ENCODE data around the gene ZNF521.

The ZNF521 gene

DNA sequence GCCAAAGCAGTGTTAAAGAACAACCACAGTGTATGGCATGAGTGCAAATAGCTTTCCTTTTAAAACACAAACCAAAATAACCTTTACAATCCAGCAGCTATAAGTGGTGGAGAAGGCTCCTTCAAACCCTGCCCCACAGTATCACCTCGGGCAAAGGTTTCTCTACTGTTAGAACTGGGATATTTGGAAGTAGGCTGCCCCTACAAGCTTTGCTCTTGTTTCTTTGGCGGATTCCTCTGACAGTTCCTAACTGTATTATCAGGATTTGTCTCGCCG is 214.8 kb downstream of the ZNF521 start:
- no peaks in the 10 kb centered on the region for H3K4me1 ChIP-seq (ENCODE audit: insufficient read depth, insufficient read length)
- H3K9ac ChIP-seq (ENCODE audit: insufficient read length, low read depth): no peak overlapping the region
- no peak for DNase-seq (ENCODE audit: low read depth, low spot score)
- no peaks in the 10 kb centered on the region for H3K36me3 ChIP-seq (ENCODE audit: insufficient read depth, insufficient read length, low read length)
- H3K27me3 ChIP-seq (ENCODE audit: insufficient read depth, insufficient read length): no peaks in the 10 kb centered on the region
- no peak overlapping the region for H3K4me3 ChIP-seq (ENCODE audit: insufficient read length, low read depth)
- no peaks in the 10 kb centered on the region for H3K9me3 ChIP-seq (ENCODE audit: insufficient read depth, low read length)
- TF ChIP-seq YY1 (IDR thresholded peaks at IDR 0.05; ENCODE audit: insufficient read depth, insufficient read length) (no peak), ZNF274 (IDR thresholded peaks at IDR 0.05; ENCODE audit: low read depth, low read length) (no peak), SUZ12 (IDR thresholded peaks at IDR 0.05; ENCODE audit: extremely low read depth, insufficient read depth, insufficient read length) (no peak)

DNA sequence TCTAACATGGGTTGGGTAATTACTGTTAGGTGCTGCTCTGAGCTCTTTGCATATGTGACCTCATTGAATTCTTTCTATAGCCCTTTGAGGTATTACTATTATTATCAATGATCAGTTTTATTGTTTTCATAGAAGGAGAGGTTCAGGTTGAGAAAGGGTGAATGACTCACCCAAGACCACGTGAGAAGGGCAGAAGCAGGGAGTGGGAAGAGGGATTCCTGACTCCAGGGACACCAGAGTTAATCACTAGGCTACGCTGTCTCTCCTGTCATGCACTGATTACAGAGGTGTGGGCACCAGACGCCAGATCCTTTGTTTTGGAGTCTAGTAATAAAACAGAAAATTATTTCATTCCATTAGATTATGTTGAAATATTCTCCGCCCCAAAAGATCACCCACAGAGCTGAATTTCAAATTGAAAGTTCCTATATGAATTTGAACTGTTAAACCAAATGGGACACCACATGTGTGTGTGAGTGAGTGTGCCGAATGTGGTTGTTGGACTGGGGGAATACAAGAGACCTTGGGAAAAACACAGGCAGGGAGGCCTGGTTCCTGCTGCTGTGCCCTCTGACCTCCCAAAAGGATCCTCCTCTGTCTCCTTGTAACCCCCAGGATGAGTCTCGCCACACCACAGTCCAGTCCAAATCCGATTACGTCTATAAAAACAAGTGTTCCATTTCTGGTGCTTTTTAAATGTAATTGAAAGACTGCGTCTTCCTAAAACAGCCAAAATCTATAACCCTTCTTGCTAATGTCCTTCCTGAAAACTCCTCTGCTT is 215.4 kb downstream of the ZNF521 start:
- no peak for DNase-seq (ENCODE audit: low read depth, low spot score)
- Histone ChIP-seq H3K9ac (ENCODE audit: insufficient read length, low read depth) (no peak overlapping the region), H3K4me1 (ENCODE audit: insufficient read depth, insufficient read length) (no peaks in the 10 kb centered on the region), H3K36me3 (ENCODE audit: insufficient read depth, insufficient read length, low read length) (no peaks in the 10 kb centered on the region), H3K27me3 (ENCODE audit: insufficient read depth, insufficient read length) (no peaks in the 10 kb centered on the region), H3K9me3 (ENCODE audit: insufficient read depth, low read length) (no peaks in the 10 kb centered on the region), H3K4me3 (ENCODE audit: insufficient read length, low read depth) (no peak overlapping the region)
- TF ChIP-seq SUZ12 (IDR thresholded peaks at IDR 0.05; ENCODE audit: extremely low read depth, insufficient read depth, insufficient read length): no peak
- TF ChIP-seq ZNF274 (IDR thresholded peaks at IDR 0.05; ENCODE audit: low read depth, low read length): no peak
- TF ChIP-seq YY1 (IDR thresholded peaks at IDR 0.05; ENCODE audit: insufficient read depth, insufficient read length): no peak

DNA sequence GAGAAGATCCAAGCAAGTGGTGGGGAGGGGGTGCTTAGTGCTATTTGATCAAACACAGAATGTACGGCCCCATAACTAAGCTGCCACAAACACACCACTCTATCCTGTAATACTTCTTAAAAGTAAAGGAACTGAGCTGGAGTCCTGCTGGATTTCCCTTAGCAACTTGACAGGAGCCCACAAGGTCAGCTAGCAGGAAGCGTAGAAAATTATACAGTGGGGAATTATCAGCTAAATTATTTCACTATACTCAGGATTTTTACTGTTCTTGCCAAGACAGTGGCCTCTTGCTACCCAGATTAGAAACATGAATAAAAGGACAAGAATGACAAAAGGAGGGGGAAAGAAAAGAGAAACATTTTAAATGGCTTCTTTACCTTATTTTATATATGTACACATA is 217.1 kb downstream of the ZNF521 start:
- DNase-seq (ENCODE audit: low read depth, low spot score): no peak
- Histone ChIP-seq H3K9me3 (ENCODE audit: insufficient read depth, low read length) (no peaks in the 10 kb centered on the region), H3K27me3 (ENCODE audit: insufficient read depth, insufficient read length) (no peaks in the 10 kb centered on the region), H3K36me3 (ENCODE audit: insufficient read depth, insufficient read length, low read length) (no peaks in the 10 kb centered on the region), H3K4me1 (ENCODE audit: insufficient read depth, insufficient read length) (no peaks in the 10 kb centered on the region), H3K4me3 (ENCODE audit: insufficient read length, low read depth) (no peak overlapping the region), H3K9ac (ENCODE audit: insufficient read length, low read depth) (no peak overlapping the region)
- TF ChIP-seq SUZ12 (IDR thresholded peaks at IDR 0.05; ENCODE audit: extremely low read depth, insufficient read depth, insufficient read length) (no peak), YY1 (IDR thresholded peaks at IDR 0.05; ENCODE audit: insufficient read depth, insufficient read length) (no peak), ZNF274 (IDR thresholded peaks at IDR 0.05; ENCODE audit: low read depth, low read length) (no peak)

DNA sequence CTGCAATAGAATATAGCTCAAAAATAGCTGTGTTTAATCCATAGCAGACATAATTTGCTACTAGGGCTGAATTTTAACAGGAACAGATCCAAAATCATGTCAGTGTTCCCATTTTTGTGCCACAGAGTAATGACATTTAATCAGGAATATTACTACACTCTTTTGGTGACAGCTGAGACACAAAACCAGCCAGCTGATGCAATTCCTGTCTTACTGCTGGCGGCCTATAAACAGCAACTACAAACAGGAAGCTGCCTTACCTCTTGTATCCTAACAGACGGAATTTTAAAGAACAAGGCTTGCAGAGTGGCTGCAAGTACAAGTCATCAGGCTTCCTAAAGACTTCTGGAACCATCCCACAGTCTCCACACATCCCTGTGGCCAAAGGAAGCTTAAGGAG is 218.1 kb downstream of the ZNF521 start:
- Histone ChIP-seq H3K27me3 (ENCODE audit: insufficient read depth, insufficient read length) (no peaks in the 10 kb centered on the region), H3K36me3 (ENCODE audit: insufficient read depth, insufficient read length, low read length) (no peaks in the 10 kb centered on the region), H3K9me3 (ENCODE audit: insufficient read depth, low read length) (no peaks in the 10 kb centered on the region), H3K9ac (ENCODE audit: insufficient read length, low read depth) (no peak overlapping the region), H3K4me1 (ENCODE audit: insufficient read depth, insufficient read length) (no peaks in the 10 kb centered on the region), H3K4me3 (ENCODE audit: insufficient read length, low read depth) (no peak overlapping the region)
- no peak for DNase-seq (ENCODE audit: low read depth, low spot score)
- no peak for TF ChIP-seq SUZ12 (IDR thresholded peaks at IDR 0.05; ENCODE audit: extremely low read depth, insufficient read depth, insufficient read length)
- TF ChIP-seq ZNF274 (IDR thresholded peaks at IDR 0.05; ENCODE audit: low read depth, low read length): no peak
- TF ChIP-seq YY1 (IDR thresholded peaks at IDR 0.05; ENCODE audit: insufficient read depth, insufficient read length): no peak

DNA sequence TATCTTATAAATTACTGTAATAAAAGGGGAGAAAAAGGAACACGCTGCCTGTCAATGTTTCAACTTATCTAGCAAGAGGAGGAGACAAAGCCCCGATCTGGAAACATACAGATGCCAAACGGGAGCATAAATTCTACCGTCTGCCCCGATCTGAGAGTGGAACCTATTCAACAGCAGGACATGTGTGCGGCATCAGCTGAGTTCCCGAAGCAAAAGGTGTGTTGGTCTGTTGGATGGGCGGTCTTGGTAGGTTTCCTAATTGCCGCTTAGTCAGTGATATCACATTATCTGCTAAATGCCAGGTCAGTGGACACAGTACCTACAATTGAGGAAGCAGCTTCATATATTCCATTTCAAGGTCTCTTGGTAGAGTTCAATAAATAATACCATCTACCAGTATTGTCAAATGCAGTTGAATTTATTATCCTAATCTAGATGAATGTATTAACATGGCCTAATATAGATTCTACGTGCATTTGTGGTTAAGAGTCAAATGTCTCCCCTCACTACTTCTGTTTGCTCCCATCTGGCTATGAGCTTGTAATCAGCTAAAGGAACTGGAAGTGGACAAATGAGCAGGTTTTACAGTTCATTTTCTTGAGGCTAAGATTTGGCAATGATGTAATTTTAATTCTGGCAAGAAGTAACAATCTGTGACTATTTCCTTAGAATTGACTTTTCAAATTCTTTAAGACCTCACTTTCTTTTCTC is 219.0 kb downstream of the ZNF521 start:
- Histone ChIP-seq H3K9me3 (ENCODE audit: insufficient read depth, low read length) (no peaks in the 10 kb centered on the region), H3K27me3 (ENCODE audit: insufficient read depth, insufficient read length) (no peaks in the 10 kb centered on the region), H3K36me3 (ENCODE audit: insufficient read depth, insufficient read length, low read length) (no peaks in the 10 kb centered on the region), H3K4me1 (ENCODE audit: insufficient read depth, insufficient read length) (no peaks in the 10 kb centered on the region), H3K9ac (ENCODE audit: insufficient read length, low read depth) (no peak overlapping the region), H3K4me3 (ENCODE audit: insufficient read length, low read depth) (no peak overlapping the region)
- TF ChIP-seq SUZ12 (IDR thresholded peaks at IDR 0.05; ENCODE audit: extremely low read depth, insufficient read depth, insufficient read length) (no peak), YY1 (IDR thresholded peaks at IDR 0.05; ENCODE audit: insufficient read depth, insufficient read length) (no peak)
- no peak for DNase-seq (ENCODE audit: low read depth, low spot score)

DNA sequence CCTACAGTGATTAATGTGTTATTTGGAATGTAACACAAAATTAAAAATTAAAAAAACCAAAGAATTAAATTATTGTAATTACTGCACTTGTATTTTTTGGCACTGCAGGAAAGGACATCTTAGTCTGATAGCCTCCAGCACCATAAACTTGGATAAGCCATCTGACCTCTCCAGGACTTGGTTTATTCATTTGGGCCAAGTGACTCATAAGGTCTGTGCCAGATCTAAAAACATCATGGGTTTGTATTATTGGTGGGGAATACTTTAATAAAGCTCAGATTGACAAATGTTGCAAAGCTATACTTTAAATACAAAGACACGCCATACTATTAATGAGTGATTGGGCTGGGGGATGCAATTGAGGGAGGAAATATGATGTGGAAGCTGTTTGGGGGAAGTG is 225.2 kb downstream of the ZNF521 start:
- H3K4me1 ChIP-seq (ENCODE audit: insufficient read depth, insufficient read length): no peaks in the 10 kb centered on the region
- no peak overlapping the region for H3K9ac ChIP-seq (ENCODE audit: insufficient read length, low read depth)
- no peak for TF ChIP-seq YY1 (IDR thresholded peaks at IDR 0.05; ENCODE audit: insufficient read depth, insufficient read length)
- no peak for TF ChIP-seq SUZ12 (IDR thresholded peaks at IDR 0.05; ENCODE audit: extremely low read depth, insufficient read depth, insufficient read length)
- no peak for TF ChIP-seq ZNF274 (IDR thresholded peaks at IDR 0.05; ENCODE audit: low read depth, low read length)
- DNase-seq (ENCODE audit: low read depth, low spot score): no peak
- no peaks in the 10 kb centered on the region for H3K9me3 ChIP-seq (ENCODE audit: insufficient read depth, low read length)
- H3K4me3 ChIP-seq (ENCODE audit: insufficient read length, low read depth): no peak overlapping the region
- H3K27me3 ChIP-seq (ENCODE audit: insufficient read depth, insufficient read length): no peaks in the 10 kb centered on the region
- H3K36me3 ChIP-seq (ENCODE audit: insufficient read depth, insufficient read length, low read length): no peaks in the 10 kb centered on the region

DNA sequence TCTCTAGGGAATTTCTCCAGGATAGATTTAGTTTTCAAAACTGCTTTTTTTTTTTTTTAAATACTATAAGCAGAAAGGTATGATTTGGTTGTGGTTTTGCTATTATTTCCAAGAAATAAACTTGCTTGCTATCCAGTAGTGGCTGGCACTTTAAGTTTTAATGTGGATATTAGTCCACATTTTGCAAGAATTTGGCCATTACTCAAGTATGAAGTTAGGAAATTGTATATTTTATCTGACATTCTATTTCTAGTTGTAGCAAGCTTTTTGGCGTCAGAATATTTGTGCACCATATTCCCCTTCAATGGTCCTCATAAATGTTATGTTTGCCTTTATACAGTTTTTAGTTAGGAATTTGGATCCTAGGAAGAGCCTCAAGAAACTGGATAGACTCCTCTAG is 226.3 kb downstream of the ZNF521 start:
- Histone ChIP-seq H3K4me1 (ENCODE audit: insufficient read depth, insufficient read length) (no peaks in the 10 kb centered on the region), H3K27me3 (ENCODE audit: insufficient read depth, insufficient read length) (no peaks in the 10 kb centered on the region), H3K4me3 (ENCODE audit: insufficient read length, low read depth) (no peak overlapping the region), H3K9me3 (ENCODE audit: insufficient read depth, low read length) (no peaks in the 10 kb centered on the region), H3K9ac (ENCODE audit: insufficient read length, low read depth) (no peak overlapping the region), H3K36me3 (ENCODE audit: insufficient read depth, insufficient read length, low read length) (no peaks in the 10 kb centered on the region)
- TF ChIP-seq SUZ12 (IDR thresholded peaks at IDR 0.05; ENCODE audit: extremely low read depth, insufficient read depth, insufficient read length) (no peak), ZNF274 (IDR thresholded peaks at IDR 0.05; ENCODE audit: low read depth, low read length) (no peak), YY1 (IDR thresholded peaks at IDR 0.05; ENCODE audit: insufficient read depth, insufficient read length) (no peak)
- no peak for DNase-seq (ENCODE audit: low read depth, low spot score)
